ENCODE measurements around the gene RPA3. TPM values are rescaled to one million over a fixed set of nuclear protein-coding genes. Genes with fewer than 3 reads are reported as not detected.
A peak's percentile ranks its signal among the peaks of the same experiment; 100 is the strongest.

The RPA3 gene
- total and polyA plus RNA-seq, 2 of the 13 experiments (the other 11 are each of a cell fraction or from before 2014, with no cell fraction given): 38.3 to 154 TPM

- TF ChIP-seq, protein P1, sequence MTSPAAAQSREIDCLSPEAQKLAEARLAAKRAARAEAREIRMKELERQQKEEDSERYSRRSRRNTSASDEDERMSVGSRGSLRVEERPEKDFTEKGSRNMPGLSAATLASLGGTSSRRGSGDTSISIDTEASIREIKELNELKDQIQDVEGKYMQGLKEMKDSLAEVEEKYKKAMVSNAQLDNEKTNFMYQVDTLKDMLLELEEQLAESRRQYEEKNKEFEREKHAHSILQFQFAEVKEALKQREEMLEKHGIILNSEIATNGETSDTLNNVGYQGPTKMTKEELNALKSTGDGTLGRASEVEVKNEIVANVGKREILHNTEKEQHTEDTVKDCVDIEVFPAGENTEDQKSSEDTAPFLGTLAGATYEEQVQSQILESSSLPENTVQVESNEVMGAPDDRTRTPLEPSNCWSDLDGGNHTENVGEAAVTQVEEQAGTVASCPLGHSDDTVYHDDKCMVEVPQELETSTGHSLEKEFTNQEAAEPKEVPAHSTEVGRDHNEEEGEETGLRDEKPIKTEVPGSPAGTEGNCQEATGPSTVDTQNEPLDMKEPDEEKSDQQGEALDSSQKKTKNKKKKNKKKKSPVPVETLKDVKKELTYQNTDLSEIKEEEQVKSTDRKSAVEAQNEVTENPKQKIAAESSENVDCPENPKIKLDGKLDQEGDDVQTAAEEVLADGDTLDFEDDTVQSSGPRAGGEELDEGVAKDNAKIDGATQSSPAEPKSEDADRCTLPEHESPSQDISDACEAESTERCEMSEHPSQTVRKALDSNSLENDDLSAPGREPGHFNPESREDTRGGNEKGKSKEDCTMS (CRISPR knock-in tag; conservative IDR thresholded peaks at IDR 0.05): no peak
These were observed 30.6 kb downstream of the RPA3 start (continued) for GRCh38 chr7:7687800-7688199.

GRCh38 chr7:7686811-7687508 is 31.4 kb downstream of the RPA3 start:
- Histone ChIP-seq H3K27me3 (ENCODE audit: control insufficient read depth in 1 of 2, insufficient read depth in 2 of 2, low read length in 2 of 2) (no peaks in the 10 kb centered on the region), H2AFZ (ENCODE audit: low read length) (no peak overlapping the region), H3K27ac (ENCODE audit: extremely low read length, insufficient read depth, low read length) (no peak overlapping the region), H4K20me1 (ENCODE audit: insufficient read depth, low read length) (no peaks in the 10 kb centered on the region), H3K4me3 (replicated peaks in 1 of 3; ENCODE audit: insufficient read depth in 1 of 3, low read depth in 2 of 3, low read length in 3 of 3) (no peak overlapping the region), H3K79me2 (ENCODE audit: insufficient read depth, low read length) (no peaks in the 10 kb centered on the region), H3K4me1 (ENCODE audit: insufficient read depth, low read length) (peaks cover 6% of the 10 kb centered on the region), H3K9ac (ENCODE audit: insufficient read depth, low read depth, low read length) (no peak overlapping the region), H3K36me3 (replicated peaks in 1 of 2; ENCODE audit: control insufficient read depth in 1 of 2, insufficient read depth in 2 of 2, low read length in 2 of 2) (no peaks in the 10 kb centered on the region), H3K9me3 (ENCODE audit: low read length) (no peaks in the 10 kb centered on the region), H3K4me2 (ENCODE audit: low read depth, low read length) (no peak overlapping the region)
- no TSS peak for BruUV-seq (replicated peaks)
- ATAC-seq: no peak
- WGBS (ENCODE audit: low lambda C conversion rate): 88% methylated on average over 2 of the region's 2 CpGs
- ChIA-PET CTCF (ENCODE audit: low intra/inter-chr PET ratio, low total read pairs) (no interaction called here), POLR2A (no interaction called here)
- TF ChIP-seq NCOA2 (CRISPR knock-in tag; IDR thresholded peaks at IDR 0.05) (no peak), ZNF607 (CRISPR knock-in tag; IDR thresholded peaks at IDR 0.05; ENCODE audit: borderline replicate concordance) (no peak), SKIL (CRISPR knock-in tag; IDR thresholded peaks at IDR 0.05; ENCODE audit: borderline replicate concordance) (no peak), GABPA (IDR thresholded peaks at IDR 0.05; ENCODE audit: low read depth, low read length) (no peak), GABPA (CRISPR knock-in tag; IDR thresholded peaks at IDR 0.05; ENCODE audit: low read depth) (no peak), ZBTB8A (CRISPR knock-in tag; IDR thresholded peaks at IDR 0.05; ENCODE audit: borderline replicate concordance, low read depth) (no peak)
- TF ChIP-seq, protein P2, sequence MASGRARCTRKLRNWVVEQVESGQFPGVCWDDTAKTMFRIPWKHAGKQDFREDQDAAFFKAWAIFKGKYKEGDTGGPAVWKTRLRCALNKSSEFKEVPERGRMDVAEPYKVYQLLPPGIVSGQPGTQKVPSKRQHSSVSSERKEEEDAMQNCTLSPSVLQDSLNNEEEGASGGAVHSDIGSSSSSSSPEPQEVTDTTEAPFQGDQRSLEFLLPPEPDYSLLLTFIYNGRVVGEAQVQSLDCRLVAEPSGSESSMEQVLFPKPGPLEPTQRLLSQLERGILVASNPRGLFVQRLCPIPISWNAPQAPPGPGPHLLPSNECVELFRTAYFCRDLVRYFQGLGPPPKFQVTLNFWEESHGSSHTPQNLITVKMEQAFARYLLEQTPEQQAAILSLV (CRISPR knock-in tag; IDR thresholded peaks at IDR 0.05; ENCODE audit: borderline replicate concordance): no peak
- in situ Hi-C loops (cut with HindIII; ENCODE audit: extremely low pct_ligation_motif_present, low pct_unique_long_range_greater_than_20kb): no loop called here
- FAIRE-seq: no peak
- intact Hi-C loops (cut with micrococcal nuclease; ENCODE audit: unreplicated experiment): no loop called here
- peak; percentile 38 for DNase-seq (ENCODE audit: low spot score)

Measured in HepG2 (cell line).